Neuron (in vitro differentiated cells): ENCODE measurements around the gene KRTAP6-1.

ENCODE experiments used
- H2AFZ ChIP-seq: one replicate; pipeline ENCODE4 v1.6.1; 2013; ENCODE audit warnings: low read depth, mild to moderate bottlenecking, inconsistent platforms, low read length, moderate library complexity
- H3K27me3 ChIP-seq: one replicate; pipeline ENCODE4 v1.6.1; 2013; ENCODE audit warnings: low read length; ENCODE audit not compliant: insufficient read depth
- H3K36me3 ChIP-seq: one replicate; pipeline ENCODE4 v1.6.1; 2013; ENCODE audit warnings: low read length; ENCODE audit not compliant: insufficient read depth
- H3K4me1 ChIP-seq: one replicate; pipeline ENCODE4 v1.6.1; 2013; ENCODE audit warnings: low read length; ENCODE audit not compliant: insufficient read depth
- H3K4me3 ChIP-seq: 2 replicates; pipeline ENCODE4 v1.5.1; 2013; ENCODE audit warnings: mild to moderate bottlenecking, low read length, moderate library complexity
- H3K9me3 ChIP-seq: one replicate; pipeline ENCODE4 v1.6.1; 2013; ENCODE audit warnings: low read length

The KRTAP6-1 gene

DNA sequence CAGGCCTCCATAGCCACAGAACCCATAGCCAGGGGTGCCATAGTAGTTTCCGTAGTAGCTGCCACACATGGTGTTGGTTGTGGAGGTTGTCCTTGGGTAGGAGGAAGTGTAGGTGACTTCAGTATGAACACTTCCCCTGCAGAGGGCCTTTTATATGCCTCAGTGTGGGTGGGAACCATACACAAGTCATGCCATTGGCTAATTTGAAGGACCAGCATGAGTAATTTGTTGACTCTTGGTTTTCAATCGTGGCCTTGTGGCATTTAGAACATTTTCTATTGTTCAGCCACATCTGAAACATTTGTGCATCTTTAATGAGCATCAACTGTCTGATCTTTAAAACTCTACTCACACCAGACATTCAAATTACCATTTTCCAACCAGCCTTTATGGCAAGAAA is at the start of gene KRTAP6-1:
KRTAP6-1 (minus strand) TSS at position 95 of the 400 bp plus-strand sequence; CDS start at position 69, 26 bp downstream.
- H3K4me3 ChIP-seq, result no peak within 1 kb of the TSS
- H2AFZ ChIP-seq, result no peak within 1 kb of the TSS
- no peaks in the 10 kb centered on the region for H3K9me3 ChIP-seq
- H3K27me3 ChIP-seq, result no peaks in the 10 kb centered on the region
- no peaks in the 10 kb centered on the region for H3K36me3 ChIP-seq
- no peaks in the 10 kb centered on the region for H3K4me1 ChIP-seq

DNA sequence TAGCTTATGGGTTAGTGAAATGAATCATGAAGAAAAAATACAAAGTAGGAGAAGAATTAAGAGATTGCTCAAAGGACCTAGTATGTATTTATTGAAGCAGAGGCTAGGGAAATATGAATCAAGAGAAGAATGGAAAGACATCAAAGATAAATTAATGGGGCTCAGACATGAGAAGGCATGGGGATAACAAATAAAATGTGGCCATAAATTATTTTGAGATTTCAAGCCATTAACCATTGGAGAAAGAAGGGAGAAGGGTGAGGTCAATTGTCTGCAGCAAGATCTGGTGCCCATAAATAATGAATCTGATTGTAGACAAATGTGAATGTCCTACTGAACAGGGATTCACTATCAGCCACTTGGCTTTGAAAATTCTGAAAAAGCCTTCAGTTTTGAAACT is 39.2 kb upstream of the KRTAP6-1 start:
- no peaks in the 10 kb centered on the region for H3K9me3 ChIP-seq
- H3K4me1 ChIP-seq, result no peaks in the 10 kb centered on the region
- H3K36me3 ChIP-seq, result no peaks in the 10 kb centered on the region
- H3K4me3 ChIP-seq, result no peak overlapping the region
- no peak overlapping the region for H2AFZ ChIP-seq
- no peaks in the 10 kb centered on the region for H3K27me3 ChIP-seq

DNA sequence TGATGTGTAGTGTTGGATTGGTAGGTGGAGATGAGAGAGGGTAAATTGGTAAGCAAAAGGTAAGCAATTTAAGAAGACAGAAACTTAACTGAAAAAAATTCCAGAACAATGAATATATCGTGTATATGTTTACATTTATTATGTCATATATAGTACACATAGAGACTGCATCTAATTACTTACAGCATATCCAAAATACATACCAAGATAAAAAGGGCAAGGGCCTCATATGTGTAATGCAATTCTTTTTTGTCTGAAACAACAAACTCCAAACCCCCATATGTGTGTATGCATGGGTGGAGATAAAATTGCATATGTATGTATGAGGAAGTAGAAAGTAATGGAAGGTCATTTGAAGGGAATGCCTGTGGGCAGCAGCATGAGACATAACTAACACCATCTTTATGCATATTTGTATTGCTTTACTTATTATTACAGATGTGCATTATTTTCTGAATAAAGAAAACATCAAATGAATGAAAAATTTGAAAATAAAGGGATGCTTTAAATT is 33.2 kb upstream of the KRTAP6-1 start:
- H3K4me3 ChIP-seq, result no peak overlapping the region
- no peaks in the 10 kb centered on the region for H3K36me3 ChIP-seq
- H3K4me1 ChIP-seq, result no peaks in the 10 kb centered on the region
- no peak overlapping the region for H2AFZ ChIP-seq
- no peaks in the 10 kb centered on the region for H3K9me3 ChIP-seq
- H3K27me3 ChIP-seq, result no peaks in the 10 kb centered on the region

DNA sequence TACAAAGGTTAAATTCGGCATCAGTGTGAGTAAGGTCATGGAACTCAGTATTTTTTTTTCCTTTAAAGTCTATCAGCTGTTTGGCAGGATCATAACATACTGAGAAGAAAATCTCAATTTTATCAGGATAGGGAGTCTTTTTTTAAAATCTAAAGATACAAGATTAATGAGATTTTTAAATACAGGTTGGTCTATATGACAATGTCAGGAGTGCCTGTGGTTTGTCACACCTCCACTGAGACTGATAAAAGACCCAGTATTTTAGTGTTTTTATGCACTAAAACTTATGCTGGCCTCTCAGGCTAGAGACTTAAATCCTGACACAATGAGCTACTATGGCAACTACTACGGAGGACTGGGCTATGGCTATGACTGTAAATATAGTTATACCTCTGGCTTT is 28.8 kb upstream of the KRTAP6-1 start, which contains the start of gene KRTAP20-3:
KRTAP20-3 (plus strand) TSS at position 301 of the 400 bp plus-strand sequence.
- H3K4me1 ChIP-seq, result no peaks in the 10 kb centered on the region
- no peaks in the 10 kb centered on the region for H3K9me3 ChIP-seq
- H2AFZ ChIP-seq, result no peak within 1 kb of the TSS
- no peak within 1 kb of the TSS for H3K4me3 ChIP-seq
- H3K36me3 ChIP-seq, result no peaks in the 10 kb centered on the region
- no peaks in the 10 kb centered on the region for H3K27me3 ChIP-seq

DNA sequence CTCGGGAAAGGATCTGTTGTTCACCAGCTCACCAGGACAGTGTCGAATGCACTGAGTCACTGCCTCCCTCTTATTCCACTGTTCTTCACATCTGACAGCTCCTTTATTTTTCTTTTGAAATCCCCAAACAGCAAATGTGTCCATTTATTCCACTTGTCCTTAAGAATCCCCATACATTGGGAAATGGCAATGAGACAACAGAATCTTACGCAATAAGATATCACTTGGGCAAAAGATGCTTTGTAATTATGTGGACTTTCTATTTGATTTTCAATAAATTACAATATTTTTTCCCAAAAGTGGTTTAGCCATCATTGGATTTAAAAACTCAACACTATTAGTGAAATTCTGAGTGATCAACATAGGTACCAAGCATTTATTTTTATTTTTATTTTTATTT is 25.0 kb upstream of the KRTAP6-1 start:
- Histone ChIP-seq H3K36me3 (no peaks in the 10 kb centered on the region), H3K9me3 (no peaks in the 10 kb centered on the region), H3K4me1 (no peaks in the 10 kb centered on the region), H3K27me3 (no peaks in the 10 kb centered on the region), H3K4me3 (no peak overlapping the region), H2AFZ (no peak overlapping the region)

DNA sequence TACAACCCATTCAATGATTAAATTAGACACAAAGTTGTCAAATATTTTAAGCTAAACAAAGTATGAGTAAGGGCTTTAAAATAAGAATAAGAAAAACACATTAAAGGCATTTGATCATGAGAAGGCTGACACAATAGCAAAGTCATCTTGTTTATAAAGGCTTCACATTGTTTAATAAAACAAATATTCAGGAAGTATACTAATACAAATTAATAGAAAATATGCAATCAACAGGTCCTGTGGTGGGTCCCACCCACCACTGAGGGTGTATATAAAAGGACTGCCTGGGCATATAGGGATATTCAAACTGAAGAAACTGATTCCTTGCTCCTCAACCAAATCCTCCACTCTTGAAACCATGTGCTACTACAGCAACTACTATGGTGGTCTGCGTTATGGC is 21.2 kb upstream of the KRTAP6-1 start, which contains the start of gene KRTAP20-2:
KRTAP20-2 (plus strand) TSS at position 301 of the 400 bp plus-strand sequence; CDS start at position 359, 58 bp downstream.
- no peaks in the 10 kb centered on the region for H3K9me3 ChIP-seq
- H3K36me3 ChIP-seq, result no peaks in the 10 kb centered on the region
- H2AFZ ChIP-seq, result no peak within 1 kb of the TSS
- no peaks in the 10 kb centered on the region for H3K4me1 ChIP-seq
- H3K4me3 ChIP-seq, result no peak within 1 kb of the TSS
- H3K27me3 ChIP-seq, result no peaks in the 10 kb centered on the region

DNA sequence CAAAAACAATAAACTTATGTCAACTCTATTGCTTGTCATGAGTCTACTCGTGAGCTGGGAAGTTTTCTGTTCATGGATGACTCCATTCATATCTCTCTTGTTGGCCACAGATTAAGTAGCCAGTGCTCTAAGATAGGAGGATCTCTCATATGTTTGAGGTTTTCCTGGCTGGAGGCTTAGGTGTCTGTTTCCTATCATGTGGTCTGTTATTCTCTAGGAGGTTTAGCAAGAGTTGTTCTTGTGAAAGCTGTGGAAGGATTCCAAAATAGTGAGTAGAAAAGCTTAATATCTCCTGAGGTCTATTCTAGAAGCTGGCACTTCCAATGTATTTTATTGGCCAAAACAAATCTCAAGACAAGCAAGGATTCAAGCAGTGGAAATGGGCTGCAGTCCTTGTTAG is 15.5 kb upstream of the KRTAP6-1 start:
- H3K4me3 ChIP-seq, result no peak overlapping the region
- H3K27me3 ChIP-seq, result no peaks in the 10 kb centered on the region
- H3K9me3 ChIP-seq, result no peaks in the 10 kb centered on the region
- no peak overlapping the region for H2AFZ ChIP-seq
- H3K4me1 ChIP-seq, result no peaks in the 10 kb centered on the region
- no peaks in the 10 kb centered on the region for H3K36me3 ChIP-seq

DNA sequence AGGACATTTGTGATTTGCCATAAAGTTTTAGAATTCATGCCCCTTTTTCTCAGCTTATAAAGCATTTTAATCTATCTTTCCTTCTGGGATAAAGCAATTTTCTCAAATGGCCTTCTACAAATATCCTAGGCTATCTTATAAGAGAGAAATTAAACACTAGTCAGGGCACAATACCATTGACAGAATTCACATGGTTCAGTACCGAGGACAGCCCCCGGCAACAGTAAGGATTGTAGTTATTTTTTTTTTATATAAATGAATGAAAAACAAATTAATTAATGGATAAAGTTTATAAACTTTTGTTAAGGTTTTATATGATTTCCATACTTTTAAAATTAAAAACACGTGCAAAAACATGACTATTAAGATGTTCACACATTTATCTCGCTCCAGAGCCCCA is 14.4 kb upstream of the KRTAP6-1 start:
- no peak overlapping the region for H2AFZ ChIP-seq
- H3K4me1 ChIP-seq, result no peaks in the 10 kb centered on the region
- no peak overlapping the region for H3K4me3 ChIP-seq
- H3K36me3 ChIP-seq, result no peaks in the 10 kb centered on the region
- no peaks in the 10 kb centered on the region for H3K27me3 ChIP-seq
- H3K9me3 ChIP-seq, result no peaks in the 10 kb centered on the region

GRCh38 chr21:30625449-30626165 is 11.9 kb upstream of the KRTAP6-1 start:
- no peaks in the 10 kb centered on the region for H3K36me3 ChIP-seq
- H3K4me3 ChIP-seq, result no peak overlapping the region
- no peak overlapping the region for H2AFZ ChIP-seq
- H3K4me1 ChIP-seq, result no peaks in the 10 kb centered on the region
- H3K9me3 ChIP-seq, result no peaks in the 10 kb centered on the region
- H3K27me3 ChIP-seq, result no peaks in the 10 kb centered on the region

- Histone ChIP-seq H3K27me3 (no peaks in the 10 kb centered on the region), H3K9me3 (no peaks in the 10 kb centered on the region), H2AFZ (no peak overlapping the region), H3K4me1 (no peaks in the 10 kb centered on the region), H3K36me3 (no peaks in the 10 kb centered on the region), H3K4me3 (no peak overlapping the region)
These were observed 9.6 kb upstream of the KRTAP6-1 start for GRCh38 chr21:30623362-30623761.

DNA sequence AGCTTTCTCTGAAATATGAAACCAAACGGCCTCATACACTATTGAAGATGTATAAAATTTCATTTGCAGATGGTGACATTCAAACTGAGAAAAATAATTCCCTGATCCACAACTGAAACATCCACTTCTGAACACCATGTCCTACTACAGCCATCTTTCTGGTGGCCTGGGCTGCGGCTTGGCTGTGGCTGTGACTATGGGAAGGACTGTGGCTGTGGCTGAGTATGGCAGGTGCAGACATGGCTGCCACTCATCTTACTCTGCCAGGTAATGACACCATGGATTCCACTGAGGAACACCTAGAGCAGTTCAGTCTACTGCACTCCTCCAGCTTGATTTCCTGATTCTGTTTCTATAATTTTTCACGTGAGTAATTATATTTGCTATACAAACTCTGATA is 6.8 kb upstream of the KRTAP6-1 start, which contains the start of gene KRTAP20-4:
KRTAP20-4 (plus strand) TSS at position 106 of the 400 bp plus-strand sequence.
- Histone ChIP-seq H2AFZ (no peak within 1 kb of the TSS), H3K9me3 (no peaks in the 10 kb centered on the region), H3K4me1 (no peaks in the 10 kb centered on the region), H3K27me3 (no peaks in the 10 kb centered on the region), H3K4me3 (no peak within 1 kb of the TSS), H3K36me3 (no peaks in the 10 kb centered on the region)

DNA sequence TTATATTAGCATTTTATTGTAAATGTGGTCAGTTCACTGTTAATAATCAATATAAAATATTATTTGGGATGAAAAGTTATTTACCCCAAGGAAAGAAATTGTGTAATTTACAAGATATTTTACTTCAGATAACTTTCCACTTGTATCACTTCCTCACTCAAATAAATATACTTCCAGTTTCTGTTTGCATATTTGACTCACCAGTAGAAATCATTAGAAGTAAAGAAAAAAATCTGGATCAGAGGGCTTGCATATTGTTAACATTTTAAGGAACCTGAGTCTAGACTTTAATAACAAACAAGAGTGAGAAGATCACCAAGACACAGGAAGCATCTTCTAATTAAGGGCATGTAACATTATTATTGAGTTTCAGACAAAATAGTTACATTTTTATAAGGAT is 6.3 kb upstream of the KRTAP6-1 start:
- no peak overlapping the region for H2AFZ ChIP-seq
- H3K4me1 ChIP-seq, result no peaks in the 10 kb centered on the region
- no peaks in the 10 kb centered on the region for H3K27me3 ChIP-seq
- no peaks in the 10 kb centered on the region for H3K9me3 ChIP-seq
- no peak overlapping the region for H3K4me3 ChIP-seq
- no peaks in the 10 kb centered on the region for H3K36me3 ChIP-seq

DNA sequence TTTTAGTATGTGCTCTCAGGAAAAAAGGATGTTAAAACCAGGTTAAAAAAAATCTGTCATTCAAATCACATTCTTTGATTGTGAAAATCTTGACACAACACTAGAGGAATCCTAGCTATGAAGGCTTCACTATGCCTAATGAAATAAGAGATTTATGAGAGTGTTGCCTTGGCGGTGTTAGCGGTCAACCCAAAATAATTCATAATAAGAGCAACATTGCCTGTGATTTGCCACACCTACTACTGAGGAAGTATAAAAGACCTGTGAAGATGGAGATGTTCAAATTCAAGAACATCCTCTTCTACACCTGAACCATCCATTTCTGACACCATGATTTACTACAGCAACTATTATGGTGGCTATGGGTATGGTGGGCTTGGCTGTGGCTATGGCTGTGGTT is 2.4 kb upstream of the KRTAP6-1 start, which contains the start of gene KRTAP20-1:
KRTAP20-1 (plus strand) TSS at position 301 of the 400 bp plus-strand sequence; CDS start at position 331, 30 bp downstream.
- Histone ChIP-seq H3K4me1 (no peaks in the 10 kb centered on the region), H3K4me3 (no peak within 1 kb of the TSS), H3K36me3 (no peaks in the 10 kb centered on the region), H2AFZ (no peak within 1 kb of the TSS), H3K9me3 (no peaks in the 10 kb centered on the region), H3K27me3 (no peaks in the 10 kb centered on the region)
